GM10248 (cell line): ENCODE measurements around the gene RASL12.

Experiments
- CTCF ChIA-PET: fragments of 300-600 bp; sonication (Branson Sonifier 250); formaldehyde crosslinking; extraction: SDS; loops from one replicate; lab custom pipeline; 2021; ENCODE audit warnings: antibody characterized with exemption; lab: Yijun Ruan, JAX
- POLR2A ChIA-PET: fragments of 350-650 bp; sonication (Branson Sonifier 250); formaldehyde crosslinking; extraction: SDS; loops from one replicate; lab custom pipeline; 2020; ENCODE audit warnings: antibody characterized with exemption; lab: Yijun Ruan, JAX
- DNase-seq: peaks from one replicate; pipeline ENCODE4 v3.0.0; 2012; ENCODE audit errors: extremely low spot score
- TF ChIP-seq, protein P1 (sequence below): IDR thresholded peaks from 2 replicates; pipeline ENCODE4 v1.5.1; 2012; ENCODE audit warnings: mild to moderate bottlenecking, low read depth; ENCODE audit errors: extremely low read depth, missing control alignments, control extremely low read depth

The RASL12 gene

DNA sequence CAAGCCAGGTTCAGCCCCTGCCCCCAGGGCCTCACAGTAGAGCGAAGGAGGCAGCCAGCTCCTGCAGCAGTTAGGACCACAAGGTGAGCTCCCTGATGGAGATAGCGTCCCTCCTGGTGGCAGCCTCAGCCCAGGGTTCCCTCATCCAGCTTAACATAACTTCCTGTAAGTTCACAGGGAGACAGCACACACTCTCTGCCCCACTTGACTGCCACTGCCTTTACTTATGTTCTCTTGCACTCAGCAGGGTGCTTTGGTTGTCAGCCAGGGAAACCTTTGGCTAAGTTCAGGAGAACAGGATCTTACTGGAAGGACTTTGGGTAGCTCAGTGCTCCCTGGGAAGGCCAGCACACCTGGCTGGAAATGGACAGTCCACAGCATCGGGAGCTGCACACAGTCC is 19.6 kb upstream of the RASL12 start:
- ChIA-PET CTCF (interaction anchor here (0.9 to 3.2 kb wide), 12 partner anchors 9 to 69 kb away, joined by 3 to 17 read pairs (median 6); partner anchors contain the start of gene KBTBD13), POLR2A (interaction anchor here (0.6 kb wide), 1 partner anchor 244 kb away, joined by 6 read pairs; no protein-coding TSS in a partner anchor)
- TF ChIP-seq, protein P1, sequence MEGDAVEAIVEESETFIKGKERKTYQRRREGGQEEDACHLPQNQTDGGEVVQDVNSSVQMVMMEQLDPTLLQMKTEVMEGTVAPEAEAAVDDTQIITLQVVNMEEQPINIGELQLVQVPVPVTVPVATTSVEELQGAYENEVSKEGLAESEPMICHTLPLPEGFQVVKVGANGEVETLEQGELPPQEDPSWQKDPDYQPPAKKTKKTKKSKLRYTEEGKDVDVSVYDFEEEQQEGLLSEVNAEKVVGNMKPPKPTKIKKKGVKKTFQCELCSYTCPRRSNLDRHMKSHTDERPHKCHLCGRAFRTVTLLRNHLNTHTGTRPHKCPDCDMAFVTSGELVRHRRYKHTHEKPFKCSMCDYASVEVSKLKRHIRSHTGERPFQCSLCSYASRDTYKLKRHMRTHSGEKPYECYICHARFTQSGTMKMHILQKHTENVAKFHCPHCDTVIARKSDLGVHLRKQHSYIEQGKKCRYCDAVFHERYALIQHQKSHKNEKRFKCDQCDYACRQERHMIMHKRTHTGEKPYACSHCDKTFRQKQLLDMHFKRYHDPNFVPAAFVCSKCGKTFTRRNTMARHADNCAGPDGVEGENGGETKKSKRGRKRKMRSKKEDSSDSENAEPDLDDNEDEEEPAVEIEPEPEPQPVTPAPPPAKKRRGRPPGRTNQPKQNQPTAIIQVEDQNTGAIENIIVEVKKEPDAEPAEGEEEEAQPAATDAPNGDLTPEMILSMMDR: no peak
- DNase-seq: no peak

DNA sequence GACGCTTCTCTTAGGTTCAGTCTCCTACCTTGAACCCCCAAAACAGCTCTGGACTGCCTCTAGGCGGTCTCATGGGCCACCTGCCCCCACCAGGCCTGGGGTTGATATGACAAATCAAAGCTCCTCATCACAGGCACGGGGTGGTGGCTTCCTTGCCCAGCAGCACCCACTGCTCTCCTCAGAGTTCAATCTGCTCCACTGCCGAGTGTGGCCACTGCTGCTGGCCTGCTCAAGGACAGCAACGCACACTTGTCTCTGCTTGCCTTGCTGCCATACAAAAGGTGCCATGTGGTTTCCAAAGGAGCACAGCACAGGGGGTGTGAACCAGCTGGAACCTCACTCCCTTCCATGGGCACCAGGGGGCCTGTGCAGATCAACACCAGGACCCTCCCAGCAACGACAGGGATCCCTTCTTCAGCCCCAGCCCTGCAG is 18.9 kb upstream of the RASL12 start:
- ChIA-PET POLR2A (interaction anchor here (0.6 kb wide), 1 partner anchor 243 kb away, joined by 6 read pairs; no protein-coding TSS in a partner anchor), CTCF (interaction anchor here (0.9 to 3.2 kb wide), 12 partner anchors 9 to 68 kb away, joined by 3 to 17 read pairs (median 6); partner anchors contain the start of gene KBTBD13)
- DNase-seq: no peak
- TF ChIP-seq, protein P1: no peak

DNA sequence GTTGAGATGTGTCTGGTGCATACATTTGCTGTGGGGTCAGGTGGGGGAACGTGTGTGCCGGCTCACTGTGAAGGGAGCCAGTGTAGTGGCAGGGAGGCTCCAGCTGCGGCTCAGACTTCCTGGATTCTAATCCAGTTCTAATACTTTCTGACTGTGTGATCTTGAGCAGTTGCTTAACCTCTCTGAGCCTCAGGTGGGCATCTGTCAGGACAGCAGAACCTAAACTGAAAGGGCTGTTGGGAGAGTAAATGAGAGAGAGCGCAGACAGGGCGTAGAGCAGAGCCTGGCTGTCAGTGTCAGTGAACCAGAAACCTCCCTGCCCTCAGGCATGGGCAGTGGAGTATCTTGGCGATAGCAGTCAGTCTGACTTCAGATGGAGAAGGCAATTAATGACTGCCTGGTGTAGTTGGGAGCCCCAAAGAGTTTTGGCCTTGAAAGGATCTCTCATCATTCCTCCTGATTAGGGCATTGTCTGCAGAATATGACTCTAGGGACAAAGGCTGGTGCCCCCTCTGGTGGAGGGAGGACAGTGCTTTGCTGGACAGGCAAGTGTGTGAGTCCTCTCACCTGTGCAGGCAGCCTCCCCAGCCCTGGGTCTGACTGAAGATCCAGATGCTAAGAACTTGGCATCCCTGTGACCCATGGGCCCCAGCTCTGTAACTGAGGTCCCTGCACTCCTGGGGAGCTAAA is 18.3 kb upstream of the RASL12 start:
- TF ChIP-seq, protein P1: peak; percentile 58
- ChIA-PET CTCF (interaction anchor here (0.9 to 3.2 kb wide), 11 partner anchors 9 to 68 kb away, joined by 3 to 17 read pairs (median 6); partner anchors contain the start of gene KBTBD13), POLR2A (no interaction called here)
- DNase-seq: peak; percentile 53

DNA sequence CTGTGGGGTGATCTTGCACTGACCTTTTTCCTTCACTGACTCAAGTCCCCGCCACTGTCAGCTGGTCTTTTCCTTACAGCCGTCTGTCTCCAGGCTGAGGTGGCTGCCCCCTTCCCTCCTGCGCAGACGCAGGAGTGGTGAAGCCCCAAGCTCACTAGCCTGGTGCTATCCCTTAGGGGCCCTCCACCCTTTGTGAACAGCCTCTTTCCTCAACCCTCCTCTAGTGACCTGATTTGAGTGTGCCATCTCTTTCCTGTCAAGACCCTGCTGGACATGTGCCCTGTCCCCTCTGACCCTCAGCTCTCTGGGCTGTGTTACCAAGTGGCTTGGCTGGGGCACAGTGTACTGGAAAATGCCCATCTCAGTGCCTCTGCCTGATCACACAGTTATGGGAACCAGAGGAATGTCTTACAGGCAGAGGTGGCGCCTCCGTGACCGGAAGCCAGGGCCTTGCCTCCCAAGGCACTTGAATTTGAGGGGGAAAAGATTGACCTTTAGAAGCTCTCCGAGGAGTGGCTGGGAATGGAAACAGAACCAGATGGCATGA is 17.5 kb upstream of the RASL12 start:
- ChIA-PET POLR2A (no interaction called here), CTCF (interaction anchor here (1.0 to 3.2 kb wide), 5 partner anchors 16 to 51 kb away, joined by 3 to 17 read pairs (median 9); no protein-coding TSS in a partner anchor)
- no peak for DNase-seq
- TF ChIP-seq, protein P1: no peak

DNA sequence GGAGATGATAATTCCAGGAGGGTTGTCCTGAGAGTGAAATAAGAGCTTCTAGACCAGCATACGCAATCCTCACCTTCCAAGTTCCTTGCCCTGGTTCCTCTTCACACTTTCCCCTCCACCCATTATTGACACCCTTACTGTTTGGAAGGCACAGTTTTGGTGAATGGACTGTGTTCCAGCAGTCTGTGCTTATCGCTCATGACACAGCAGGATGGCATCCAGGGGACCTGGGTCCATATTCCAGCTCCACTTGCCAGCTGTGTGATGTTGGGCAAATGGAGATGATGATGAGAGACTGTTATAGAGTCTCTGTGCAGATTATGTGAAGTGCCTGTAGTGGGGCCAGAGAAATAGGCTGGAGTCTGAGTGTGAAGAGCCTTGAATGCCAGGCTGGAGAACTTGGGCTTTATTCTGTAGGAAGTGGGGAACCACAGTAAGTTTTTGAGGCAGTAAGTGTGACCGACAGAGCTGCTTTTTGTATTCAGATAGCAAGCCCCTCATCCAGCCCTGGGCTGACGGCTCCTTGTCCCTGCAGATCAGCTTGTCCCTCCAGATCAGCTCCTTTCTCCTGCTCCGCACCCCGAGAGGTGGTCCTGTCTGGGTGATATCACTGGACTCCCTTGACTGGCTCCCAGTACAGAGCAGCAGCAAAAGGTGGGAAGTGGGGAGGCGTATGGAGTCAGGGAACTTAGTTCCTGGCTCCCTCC is 16.9 kb upstream of the RASL12 start:
- TF ChIP-seq, protein P1: no peak
- POLR2A ChIA-PET: no interaction called here
- DNase-seq: no peak
- CTCF ChIA-PET: interaction anchor here (1.0 to 3.2 kb wide), 6 partner anchors 16 to 51 kb away, joined by 3 to 17 read pairs (median 8); no protein-coding TSS in a partner anchor

DNA sequence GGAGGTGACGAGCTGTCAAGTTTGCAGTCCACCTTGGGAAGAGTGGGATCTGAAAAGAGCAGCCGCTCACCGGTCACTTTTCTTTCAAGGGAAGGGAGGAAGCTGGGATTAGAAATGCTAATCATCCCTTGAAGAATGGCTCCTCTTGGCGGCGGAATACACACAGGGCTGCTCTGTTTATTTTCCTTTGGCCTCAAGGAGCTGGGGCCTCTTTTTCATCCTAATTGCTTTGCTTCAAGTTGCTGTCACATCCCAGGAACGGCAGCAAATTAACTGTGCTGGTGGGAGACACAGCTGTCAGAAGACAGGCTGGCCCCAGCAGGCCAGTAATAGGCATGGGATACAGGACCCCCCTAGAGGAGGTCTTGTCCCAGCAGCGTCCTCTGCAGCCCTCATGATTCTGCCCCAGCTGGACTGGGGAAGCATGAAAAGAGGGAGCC is 15.5 kb upstream of the RASL12 start:
- DNase-seq: no peak
- POLR2A ChIA-PET: no interaction called here
- CTCF ChIA-PET: interaction anchor here (1.0 to 1.6 kb wide), 3 partner anchors 13 to 41 kb away, joined by 3 to 7 read pairs (median 5); no protein-coding TSS in a partner anchor
- TF ChIP-seq, protein P1: no peak
